HG02884 (cell line): Measurements from ENCODE around the gene NYAP1.
A peak's percentile ranks its signal among the peaks of the same experiment; 100 is the strongest.
"Not testable (repeated sequence)": the region's sequence is repeated elsewhere in the genome, so short reads cannot be mapped to it uniquely, and the experiment has no call there.

ENCODE experiments used
- ATAC-seq: cut with Tn5 transposase; IDR thresholded peaks from one replicate; pipeline ENCODE4 v1.9.1; 2021; ENCODE audit warnings: mild to moderate bottlenecking, moderate library complexity; ENCODE audit not compliant: unreplicated experiment

Gene NYAP1

DNA sequence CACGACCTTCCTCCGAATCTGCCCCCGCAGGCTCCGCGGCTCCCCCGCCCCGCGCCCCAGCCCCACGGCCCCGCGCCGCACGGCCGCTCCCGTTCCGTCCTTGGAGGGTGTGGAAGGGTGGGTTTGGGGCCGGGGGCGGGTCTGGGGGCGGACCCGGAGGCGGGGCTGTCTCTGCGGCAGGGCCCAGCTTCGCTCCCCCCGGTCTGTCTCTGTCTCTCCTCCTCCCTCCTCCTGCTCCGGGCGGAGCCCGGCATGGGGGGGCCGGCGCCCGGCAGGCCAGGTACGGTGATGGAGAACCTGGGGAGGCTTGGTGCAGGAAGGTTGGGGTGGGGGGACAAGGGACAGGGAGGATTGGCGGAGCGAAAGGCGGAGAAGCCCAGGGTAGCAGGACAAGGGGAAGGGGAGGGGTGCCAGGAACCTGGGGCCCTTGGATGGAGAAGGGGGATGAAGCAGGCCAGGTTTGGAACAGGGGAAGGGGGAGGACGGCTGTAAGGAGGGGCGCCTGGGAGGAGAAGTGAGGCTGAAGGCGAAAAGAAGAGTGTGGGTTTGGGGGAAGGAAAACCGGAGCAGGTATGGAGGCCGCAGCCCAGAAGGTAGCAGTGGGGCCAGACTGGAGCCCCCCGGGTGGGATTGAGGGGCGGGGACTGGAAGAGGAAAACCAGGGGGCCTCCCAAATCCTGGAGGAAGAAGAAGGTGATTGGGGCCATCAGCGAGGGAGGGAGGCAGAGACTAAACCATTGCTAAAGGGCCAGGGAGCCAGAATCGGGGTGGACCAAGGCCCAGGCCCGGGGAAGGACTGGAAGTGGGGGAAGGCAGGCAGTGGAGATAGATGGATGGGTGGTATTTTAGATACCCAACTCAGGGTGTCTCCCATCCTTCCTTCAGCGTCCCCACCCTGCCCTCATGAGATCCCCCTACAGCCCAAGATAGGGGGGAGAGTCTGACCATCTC, at the start of gene NYAP1:
Gene NYAP1 (plus strand): TSS at position 206 of the 951 bp plus-strand sequence. CDS start 1,385 bp downstream, outside the sequence.
- peak; percentile 5 for ATAC-seq

DNA sequence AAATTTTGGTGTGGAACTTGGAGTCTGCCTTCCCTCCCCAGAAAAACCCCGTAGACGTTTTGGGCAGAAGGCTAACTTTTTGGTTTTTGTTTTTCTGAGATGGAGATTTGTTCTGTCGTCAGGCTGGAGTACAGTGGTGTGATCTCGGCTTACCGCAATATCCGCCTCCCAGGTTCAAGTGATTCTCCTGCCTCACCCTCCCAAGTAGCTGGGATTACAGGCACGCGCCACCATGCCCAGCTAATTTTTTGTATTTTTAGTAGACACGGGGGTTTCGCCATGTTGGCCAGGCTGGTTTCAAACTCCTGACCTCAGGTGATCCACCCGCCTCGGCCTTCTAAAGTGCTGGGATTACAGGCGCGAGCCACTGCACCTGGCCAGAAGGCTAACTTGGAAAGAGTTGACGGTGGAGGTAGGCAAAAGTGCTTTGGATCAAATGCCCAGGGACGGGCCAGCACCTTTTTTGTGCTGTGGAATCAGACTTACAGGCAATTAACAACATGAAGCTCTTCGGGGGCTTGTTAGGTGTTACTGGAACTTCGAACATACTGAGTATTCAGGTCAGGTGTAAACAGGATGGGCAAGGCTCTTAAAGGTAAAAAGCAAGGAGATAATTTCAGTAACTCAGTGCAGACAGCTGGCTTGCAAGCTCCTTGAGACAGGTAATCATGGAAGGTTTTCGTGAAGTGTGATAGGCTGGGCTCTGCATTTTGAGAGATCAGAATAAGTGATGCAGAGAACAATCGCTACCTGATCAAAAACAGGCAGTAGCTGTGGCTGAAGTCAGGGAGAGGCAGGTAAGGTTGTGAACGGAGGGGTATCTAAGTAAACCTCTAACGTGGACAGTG, 49.2 kb upstream of the NYAP1 start:
- ATAC-seq, result no peak

DNA sequence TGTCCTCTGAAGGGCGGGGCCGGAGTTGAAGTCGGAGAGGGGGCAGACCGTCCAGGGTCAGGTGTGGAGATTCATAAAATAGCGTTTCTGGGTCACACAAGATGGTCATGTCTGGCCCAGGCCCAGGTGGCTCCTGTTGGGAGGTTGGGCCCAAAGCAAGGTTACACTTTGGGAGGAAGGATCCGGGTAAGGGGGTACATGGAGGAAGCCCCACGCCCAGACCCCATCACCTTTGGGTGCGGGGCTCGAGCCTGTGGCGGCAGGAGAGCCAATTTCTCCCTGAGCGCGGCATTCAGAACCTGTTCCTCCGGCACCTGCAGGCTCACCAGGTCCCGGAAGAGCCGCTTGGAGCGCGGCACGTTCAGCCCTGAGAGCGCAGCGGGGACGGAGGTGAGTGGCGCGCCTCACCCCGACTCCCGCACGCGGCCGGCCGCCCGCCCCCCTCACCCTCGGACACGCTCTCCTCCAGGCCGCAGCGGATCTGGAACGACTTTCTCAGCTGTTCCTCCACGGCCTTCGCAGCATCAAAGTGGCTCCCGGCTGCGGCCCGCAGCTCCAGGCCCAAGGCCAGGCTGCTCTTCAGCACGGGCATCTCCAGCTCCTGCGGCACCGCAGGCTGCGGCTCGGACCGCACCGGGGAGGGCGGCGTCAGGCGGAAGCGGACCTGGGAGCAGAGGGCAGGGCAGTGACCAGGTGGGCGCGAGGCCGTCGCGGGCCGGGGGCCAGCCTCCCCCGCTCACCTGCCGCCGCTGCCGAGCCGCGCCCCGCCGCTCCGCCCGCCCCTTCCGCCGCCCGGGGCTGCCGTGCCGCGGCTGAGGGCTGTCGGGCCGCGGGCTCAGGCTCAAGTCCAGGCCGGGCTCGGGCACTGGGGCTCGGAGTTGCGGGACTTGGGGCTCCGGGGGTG, 48.1 kb upstream of the NYAP1 start:
- peak; percentile 23 for ATAC-seq

DNA sequence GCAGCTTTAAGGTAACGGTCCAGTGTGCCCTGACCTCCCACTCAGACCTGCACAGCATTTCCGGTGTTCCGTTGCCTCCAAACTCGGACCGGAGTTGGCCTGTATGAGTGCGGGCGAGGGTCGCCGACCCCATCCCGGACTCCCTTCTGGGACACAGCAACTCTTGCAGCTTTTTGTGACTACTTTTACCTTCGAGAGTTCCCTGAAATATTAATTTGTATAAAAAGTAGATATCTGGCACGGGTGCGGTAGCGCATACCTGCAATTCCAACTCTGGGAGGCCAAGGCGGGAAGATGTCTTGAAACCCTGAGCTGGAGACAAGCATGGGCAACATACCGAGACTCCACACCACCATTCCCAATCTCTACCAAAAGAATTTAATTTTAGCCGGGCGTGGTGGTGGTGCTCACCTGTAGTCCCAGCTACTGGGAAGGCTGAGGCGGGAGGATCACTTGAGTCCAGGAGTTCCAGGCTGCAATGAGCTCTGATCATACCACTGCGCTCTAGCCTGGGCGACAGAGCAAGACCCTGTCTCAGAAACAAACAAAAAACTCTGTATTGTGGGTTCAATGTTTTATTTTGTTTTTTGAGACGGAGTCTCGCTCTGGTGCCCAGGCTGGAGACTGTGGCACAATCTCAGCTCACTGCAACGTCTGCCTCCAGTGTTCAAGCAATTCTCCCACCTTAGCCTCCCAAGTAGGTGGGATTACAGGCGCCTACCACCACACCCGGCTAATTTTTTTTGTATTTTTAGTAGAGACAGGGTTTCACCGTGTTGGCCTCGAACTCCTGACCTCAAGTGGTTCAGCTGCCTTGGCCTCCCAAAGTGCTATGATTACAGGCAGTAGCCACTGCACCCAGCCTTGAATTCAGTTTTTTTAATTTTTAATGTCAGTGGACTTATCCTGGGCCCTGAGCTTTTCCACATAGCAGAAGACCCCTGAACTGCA, 46.3 kb upstream of the NYAP1 start:
- ATAC-seq, result no peak

DNA sequence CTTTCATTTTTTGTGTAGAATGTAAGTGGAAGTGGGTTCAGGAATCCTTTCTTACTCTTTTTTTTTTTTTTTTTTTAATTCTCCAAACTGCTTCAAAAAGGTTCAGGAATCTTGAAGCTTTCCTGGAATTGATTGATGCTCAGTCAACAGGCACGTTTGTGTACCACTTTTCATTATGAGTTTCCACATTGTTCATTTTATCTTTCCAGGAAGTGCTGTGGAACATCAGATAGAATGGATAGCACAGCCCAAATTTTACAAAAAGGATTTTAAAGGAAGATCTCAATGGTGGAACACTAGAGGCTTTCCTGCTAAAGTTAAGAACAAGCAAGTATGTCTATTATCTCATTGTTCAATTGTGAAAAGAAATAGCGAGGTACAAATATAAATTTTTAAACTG, 45.6 kb upstream of the NYAP1 start:
- no peak for ATAC-seq

DNA sequence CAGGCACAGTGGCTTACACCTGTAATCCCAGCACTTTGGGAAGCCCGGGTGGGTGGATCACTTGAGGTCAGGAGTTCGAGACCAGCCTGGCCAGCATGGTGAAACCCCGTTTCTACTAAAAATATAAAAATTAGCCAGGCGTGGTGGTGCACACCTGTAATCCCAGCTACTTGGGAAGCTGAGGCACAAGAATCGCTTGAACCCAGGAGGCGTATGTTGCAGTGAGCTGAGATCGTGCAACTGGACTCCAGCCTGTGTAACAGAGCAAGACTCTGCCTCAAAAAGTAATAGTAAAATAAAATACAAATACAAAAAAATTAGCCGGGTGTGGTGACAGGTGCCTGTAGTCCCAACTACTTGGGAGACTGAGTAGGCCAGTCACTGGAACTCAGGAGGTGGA, 45.0 kb upstream of the NYAP1 start:
- not testable (repeated sequence) for ATAC-seq

DNA sequence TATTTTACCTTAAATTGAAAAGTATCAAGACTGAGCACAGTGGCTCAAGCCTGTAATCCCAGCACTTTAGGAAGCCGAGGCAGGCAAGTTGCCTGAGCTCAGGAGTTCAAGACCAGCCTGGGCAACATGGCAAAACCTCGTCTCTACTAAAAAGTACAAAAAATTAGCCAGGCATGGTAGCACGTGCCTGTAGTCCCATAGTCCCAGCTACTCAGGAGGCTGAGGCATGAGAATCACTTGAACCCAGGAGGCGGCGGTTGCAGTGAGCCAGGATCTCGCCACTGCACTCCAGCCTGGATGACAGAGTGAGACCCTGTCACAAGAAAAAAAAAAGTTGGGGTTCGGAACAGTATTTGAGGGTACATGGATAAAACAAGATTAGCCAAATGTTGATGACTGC, 44.5 kb upstream of the NYAP1 start:
- ATAC-seq, result not testable (repeated sequence)

DNA sequence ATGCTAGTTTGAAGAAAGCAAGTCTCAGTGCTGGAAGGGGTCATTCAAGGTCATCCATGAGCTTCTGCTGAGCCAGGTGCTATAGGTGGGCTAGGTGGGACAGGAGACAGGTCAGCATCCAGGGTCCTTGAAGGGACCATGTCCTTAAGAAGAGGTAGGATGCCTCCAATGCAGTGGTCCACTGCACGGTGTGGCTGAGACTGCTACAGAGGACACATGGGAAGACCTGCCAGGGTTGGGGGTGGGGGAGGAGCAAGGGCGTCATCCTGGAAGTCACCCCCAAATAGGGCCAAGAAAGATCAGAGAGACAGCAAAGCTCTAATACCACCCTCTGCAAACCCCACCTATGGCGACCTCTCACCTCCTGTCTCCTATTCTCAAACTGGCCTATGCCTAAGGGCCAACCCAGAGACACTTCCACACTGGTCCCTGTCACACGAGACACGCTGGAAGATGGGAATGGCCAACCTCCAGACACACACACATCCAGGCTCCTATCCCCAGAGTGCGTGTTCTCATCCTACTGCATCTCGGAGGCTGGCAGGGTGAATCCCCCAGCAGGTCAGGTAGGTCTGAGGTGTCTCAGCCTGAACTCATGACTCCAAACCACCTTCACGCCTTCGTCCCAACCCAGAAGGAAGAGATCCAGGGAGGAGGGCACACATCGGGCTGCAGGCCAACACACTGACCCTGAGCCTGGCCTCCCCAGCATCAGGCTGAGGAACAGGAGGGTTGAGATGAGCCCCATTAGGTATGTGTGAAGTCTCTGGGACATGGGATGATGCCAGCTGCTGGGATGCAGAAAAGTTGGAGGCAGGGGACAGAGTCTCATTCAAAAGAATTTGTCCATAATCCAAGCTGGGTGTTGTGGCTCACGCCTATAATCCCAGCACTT, 41.8 kb upstream of the NYAP1 start:
- ATAC-seq, result no peak

DNA sequence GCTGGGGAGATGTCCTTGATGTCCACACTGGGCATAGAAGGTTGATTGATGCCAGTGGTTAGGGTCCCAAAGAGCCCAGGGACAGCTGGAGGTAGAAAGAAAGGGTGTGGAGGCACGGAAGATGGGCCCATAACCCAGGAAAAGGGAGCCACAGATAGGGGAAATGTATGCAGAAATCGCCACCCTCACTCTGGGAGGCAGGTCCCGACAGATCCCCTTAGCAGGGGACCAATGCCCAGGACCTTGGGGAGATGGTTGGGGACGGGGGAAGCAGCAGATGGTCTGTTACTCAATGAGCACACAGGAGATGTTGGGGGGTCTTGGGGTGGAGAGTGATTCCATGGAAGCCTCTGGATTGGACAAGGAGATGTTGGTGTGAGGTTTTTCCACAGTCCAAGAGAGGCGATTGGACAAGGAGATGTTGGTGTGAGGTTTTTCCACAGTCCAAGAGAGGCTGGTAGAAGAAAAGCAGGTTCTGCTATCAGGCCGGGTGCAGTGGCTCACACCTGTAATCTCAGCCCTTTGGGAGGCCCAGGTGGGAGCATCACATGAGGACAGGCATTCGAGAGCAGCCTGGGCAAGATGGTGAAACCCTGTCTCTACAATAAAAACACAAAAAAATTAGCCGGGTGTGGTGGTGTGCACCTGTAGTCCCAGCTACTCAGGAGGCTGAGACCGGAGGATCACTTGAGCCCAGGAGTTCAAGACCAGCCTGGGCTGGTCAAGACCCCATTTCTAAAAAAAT, 40.5 kb upstream of the NYAP1 start:
- no peak for ATAC-seq

DNA sequence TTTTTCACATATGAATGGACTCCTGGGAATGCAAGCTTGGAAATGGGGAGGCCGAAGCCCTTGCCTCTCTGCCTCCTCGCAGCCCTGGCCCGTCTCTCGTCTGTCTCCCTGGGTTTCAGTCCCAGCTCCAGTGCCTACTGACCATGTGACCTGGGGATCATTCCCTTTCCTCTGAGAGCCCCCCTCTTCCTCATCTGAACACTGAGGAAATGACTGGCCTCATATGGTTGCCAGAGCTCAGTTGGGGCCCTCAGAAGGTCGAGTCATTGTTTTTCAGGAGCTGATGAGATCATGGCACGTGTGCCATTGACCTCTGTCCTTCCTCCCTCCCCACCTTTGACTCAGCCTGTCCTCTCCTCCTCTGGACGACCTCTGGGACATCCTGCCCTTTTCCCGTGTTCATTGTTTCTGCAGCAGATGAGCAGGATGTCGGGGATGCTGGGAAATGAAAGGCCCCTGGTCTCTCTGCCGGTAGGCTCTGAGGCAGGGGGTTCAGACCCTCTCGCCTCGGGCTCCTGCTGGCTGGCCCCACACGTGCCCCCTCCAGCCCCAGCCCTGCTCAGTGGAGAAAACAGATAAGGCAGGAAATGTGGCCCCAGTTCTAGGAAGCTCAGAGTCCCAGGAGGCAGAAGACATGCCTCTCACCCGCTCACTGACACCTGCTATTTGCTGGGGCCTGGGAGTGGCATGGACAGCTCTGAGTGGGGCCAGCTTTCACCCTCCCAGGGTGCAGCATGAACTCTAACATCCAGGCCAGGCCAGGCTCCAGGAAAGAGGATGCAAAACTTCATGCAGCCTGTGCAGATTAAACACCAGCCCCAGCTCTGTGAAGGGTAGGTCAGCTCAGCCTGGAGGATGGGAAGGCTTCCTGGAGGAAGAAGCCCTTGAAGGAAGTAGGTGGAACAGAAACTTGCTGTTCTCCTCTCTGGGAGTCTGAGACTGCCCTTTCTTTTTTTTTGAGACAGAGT, 39.1 kb upstream of the NYAP1 start:
- ATAC-seq, result no peak

DNA sequence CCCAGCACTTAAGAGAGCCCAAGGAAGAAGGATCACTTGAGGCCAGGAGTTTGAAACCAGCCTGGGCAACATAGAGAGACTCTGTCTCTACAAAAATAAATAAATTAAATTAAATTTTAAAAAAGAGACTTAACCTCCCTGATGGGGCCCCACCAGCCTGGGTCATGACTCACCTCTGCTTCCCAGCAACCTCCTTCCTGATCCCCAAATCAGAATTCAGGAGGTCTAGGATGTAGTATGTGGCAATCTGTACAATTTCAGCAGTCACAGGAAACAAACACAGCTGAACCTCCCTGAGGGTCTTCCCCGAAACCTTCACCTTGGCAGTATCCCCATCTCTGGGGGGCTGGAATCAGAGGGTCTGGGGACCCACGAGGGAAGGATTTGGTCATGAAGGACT, 37.7 kb upstream of the NYAP1 start:
- no peak for ATAC-seq

DNA sequence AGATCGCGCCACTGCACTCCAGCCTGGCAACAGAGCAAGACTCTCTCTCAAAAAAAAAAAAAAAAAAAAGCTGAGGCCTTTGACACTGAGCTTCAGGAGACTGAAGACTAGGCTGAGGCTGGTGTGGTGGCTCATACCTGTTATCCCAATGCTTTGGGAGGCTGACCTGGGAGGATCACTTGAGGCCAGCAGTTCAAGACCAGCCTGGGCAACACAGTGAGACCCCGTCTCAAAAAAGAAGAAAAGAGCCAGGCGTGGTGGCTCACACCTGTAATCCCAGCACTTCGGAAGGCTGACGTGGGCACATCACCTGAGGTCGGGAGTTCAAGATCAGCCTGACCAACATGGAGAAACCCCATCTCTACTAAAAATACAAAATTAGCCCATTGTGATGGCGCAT, 36.4 kb upstream of the NYAP1 start:
- ATAC-seq, result not testable (repeated sequence)

DNA sequence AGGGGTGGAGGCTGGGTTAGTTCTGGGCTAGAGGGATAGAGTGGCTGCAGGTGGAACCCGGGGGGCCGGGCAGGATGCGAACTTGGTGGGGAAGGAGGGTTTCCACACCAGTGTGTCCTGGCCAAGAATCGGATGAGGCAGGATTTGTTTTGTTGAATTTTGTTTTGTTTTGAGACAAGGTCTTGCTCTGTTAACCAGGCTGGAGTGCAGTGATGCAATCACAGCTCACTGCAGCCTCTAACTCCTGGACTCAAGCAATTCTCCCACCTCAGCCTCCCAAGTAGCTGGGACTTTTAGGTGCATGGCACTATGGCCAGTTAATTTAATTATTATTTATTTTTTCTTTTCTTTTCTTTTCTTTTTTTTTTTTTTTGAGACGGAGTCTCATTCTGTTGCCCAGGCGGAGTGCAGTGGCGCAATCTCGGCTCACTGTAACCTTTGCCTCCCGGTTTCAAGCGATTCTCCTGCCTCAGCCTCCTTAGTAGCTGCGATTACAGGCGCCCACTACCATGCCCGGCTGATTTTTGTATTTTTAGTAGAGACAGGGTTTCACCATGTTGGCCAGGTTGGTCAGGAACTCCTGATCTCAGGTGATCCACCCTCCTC, 34.4 kb upstream of the NYAP1 start:
- no peak for ATAC-seq

DNA sequence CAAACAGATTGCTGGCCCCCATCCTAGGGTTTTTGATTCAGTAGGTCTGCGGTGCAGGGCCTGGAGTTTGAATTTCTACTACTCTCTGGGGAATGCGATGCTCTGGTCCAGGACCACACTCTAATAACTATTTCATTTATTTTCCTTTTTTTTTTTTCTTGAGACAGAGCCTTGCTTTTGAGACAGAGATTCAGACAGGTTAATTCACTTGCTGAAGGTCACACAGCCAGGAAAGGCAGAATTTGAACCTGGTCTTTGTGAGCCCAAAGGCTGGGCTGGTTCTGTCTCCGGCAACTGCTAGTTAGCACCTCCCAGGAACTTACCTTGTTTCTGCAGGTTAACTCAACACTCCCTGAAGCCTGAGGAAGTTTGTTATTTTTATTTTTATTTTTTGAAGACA, 31.2 kb upstream of the NYAP1 start:
- no peak for ATAC-seq

DNA sequence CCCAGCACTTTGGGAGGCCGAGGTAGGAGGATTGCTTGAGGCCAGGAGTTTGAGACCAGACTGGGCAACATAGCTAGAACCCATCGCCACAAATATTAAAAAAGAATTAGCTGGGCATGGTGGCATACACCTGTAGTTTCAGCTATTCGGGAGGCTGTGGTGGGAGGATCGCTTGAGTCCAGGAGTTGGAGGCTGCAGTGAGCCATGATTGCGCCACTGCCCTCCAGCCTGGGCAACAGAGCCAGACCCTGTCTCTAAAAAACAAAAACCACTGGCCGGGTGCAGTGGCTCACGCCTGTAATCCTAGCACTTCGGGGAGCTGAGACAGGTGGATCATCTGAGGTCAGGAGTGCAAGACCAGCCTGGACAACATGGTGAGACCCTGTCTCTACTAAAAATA, 29.9 kb upstream of the NYAP1 start:
- ATAC-seq, result not testable (repeated sequence)

DNA sequence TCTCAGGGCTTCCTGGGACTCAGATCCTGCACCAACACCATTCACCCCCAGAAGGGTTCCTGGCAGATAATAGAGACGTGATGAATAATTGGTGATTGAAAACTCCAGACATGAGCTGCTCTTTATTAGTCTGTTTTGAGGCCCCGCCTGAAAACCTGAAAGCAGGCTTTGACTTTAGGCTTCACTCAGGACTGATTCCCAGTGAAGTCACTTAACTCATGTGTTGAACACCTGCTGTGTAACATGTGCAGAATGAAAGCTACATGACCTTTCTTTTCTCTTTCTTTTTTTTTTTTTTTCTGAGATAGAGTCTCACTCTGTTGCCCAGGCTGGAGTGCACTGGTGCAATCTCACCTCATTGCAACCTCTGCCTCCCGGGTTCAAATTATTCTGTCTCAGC, 28.5 kb upstream of the NYAP1 start:
- ATAC-seq, result no peak
